ENCODE results near the gene POMC.
"Not testable (repeated sequence)": the region's sequence is repeated elsewhere in the genome, so short reads cannot be mapped to it uniquely, and the experiment has no call there.

The POMC gene

DNA sequence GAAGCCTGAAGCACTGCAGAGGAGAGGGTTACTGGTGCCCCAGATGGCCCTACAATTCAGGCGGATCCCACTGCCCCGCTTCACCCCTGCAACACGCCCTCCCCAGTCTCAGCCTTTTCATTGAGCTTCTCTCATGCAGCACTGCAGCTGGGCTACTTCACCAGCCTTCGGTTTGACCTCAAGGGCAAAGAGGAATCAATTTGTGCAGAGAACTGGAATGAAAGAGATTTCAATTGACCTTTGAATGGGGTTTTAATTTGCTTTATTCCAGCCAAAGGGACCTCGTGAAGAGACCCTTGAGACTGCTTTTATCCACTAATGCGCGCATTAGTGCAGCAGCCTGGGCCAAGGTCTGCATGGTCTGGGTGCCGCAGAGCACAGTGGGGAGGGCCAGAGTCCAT lies 8.8 kb upstream of the POMC start:
- in situ Hi-C loops (cut with MboI; ENCODE audit: low sequenced_read_pairs), result no loop called here

GRCh38 chr2:25176541-25177181 lies 8.3 kb upstream of the POMC start:
- in situ Hi-C loops (cut with MboI; ENCODE audit: low sequenced_read_pairs), result no loop called here

DNA sequence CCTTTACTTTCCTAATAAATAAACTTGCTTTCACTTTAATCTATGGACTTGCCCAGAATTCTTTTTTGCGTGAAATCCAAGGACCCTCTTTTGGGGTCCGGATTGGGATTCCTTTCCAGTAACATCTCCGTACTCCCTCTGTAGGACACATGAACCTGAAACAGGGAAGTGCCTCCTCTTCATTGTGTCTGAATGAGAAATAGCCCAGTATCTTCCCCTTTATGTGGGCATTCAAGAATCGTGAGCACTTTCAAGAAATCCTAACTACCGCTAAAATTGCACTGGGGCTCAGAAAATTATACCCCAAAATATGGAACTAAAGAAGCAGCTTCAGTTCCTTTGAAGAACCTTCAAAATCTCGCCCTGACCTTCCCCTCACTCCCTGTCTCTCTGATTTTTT lies 7.8 kb upstream of the POMC start:
- in situ Hi-C loops (cut with MboI; ENCODE audit: low sequenced_read_pairs), result no loop called here

- in situ Hi-C loops (cut with MboI; ENCODE audit: low sequenced_read_pairs), result no loop called here
Observed at GRCh38 chr2:25174192-25174861, 5.9 kb upstream of the POMC start.

DNA sequence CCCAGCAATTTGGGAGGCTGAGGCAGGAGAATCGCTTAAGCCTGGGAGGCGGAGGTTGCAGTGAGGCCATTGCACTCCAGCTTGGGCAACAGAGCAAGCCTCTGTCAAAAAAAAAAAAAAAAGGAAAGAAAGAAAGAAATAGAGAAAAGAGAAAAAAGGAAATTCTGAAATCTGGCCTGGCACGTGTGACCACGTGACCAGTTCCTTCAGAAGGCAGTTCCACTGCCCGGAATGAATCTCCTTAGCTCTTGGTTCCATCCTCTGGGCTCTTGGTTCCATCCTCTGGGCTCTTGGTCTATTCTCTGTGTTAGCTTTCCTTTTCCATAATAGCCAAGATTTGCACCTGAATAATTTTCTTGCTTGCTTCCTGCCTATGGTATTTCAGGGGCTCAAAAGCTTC lies 5.3 kb upstream of the POMC start:
- in situ Hi-C loops (cut with MboI; ENCODE audit: low sequenced_read_pairs), result no loop called here

DNA sequence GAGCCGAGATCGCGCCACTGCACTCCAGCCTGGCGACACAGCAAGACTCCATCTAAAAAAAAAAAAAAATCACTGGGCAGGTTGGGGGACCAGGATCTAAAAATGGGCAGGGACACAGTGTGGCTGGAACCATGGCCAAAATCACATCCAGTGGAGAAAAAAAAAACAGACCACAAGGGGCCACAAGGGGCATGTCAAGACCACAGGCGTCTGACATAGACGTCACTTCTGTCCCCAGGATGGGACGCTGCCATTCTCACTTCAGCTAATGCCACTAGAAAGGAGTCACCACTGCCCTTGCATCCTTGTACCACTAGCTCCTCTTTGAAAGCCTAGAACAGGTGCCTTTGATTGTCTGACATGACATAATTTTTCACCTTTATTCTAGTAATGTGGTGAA lies 2.5 kb upstream of the POMC start:
- in situ Hi-C loops (cut with MboI; ENCODE audit: low sequenced_read_pairs), result no loop called here

DNA sequence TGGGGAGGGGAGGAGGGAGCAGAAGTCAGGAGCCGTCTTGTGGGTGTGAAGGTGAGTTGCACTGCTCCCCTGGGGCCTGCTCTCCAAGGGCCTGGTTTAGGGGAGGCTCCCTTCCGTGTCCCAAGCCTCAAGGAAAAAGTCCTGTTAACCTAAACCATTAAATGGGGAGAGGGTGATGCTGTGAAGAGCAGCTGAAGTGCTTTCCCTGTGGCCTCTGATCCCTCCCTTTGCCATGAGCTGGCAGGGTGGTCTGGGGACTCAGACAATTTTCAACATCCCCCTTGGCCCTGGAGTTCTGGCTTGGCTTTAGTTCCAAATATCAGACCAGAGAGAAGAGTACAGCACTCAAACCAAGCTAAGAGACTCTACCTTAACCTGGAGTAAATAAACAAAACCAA lies 692 bp upstream of the POMC start:
- in situ Hi-C loops (cut with MboI; ENCODE audit: low sequenced_read_pairs), result no loop called here

- in situ Hi-C loops (cut with MboI; ENCODE audit: low sequenced_read_pairs), result no loop called here
Observed at GRCh38 chr2:25165992-25166875, 2.1 kb downstream of the POMC start.

- in situ Hi-C loops (cut with MboI; ENCODE audit: low sequenced_read_pairs), result no loop called here
Observed at GRCh38 chr2:25164561-25164960, 3.8 kb downstream of the POMC start.

DNA sequence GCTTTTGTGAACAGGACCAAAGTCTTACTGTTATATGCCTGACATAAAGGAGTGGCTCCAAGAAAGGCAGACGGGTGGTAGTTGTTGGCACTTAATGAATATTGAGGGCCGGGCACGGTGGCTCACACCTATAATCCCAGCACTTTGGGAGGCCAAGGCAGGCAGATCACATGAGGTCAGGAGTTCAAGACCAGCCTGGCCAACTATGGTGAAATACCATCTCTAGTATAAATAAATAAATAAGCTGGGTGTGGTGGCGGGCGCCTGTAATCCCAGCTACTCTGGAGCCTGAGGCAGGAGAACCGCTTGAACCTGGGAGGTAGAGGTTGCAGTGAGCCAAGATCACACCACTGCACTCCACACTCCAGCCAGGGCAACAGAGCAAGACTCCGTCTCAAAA lies 6.3 kb downstream of the POMC start:
- in situ Hi-C loops (cut with MboI; ENCODE audit: low sequenced_read_pairs), result not testable (repeated sequence)

- in situ Hi-C loops (cut with MboI; ENCODE audit: low sequenced_read_pairs), result no loop called here
Observed at GRCh38 chr2:25161055-25161781, 7.2 kb downstream of the POMC start.

DNA sequence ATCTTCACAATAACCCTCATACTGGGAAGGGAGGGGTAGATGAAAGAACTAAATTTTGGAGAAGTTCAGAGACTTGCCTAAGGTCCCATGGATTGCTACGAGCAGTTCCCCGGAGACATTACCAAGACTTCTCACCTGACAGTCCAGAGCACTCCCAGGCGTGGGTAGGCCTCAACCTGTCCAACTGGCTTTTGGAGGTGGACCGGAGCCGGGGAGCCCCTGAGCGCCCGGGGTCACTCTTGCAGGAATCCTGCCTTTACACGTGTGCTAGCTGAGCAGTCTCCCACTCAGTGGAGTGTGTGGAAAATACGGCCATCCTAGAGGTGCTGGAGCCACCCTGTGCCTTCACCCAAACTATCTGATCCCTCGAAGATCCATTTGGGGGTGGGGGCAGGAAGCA lies 8.0 kb downstream of the POMC start:
- in situ Hi-C loops (cut with MboI; ENCODE audit: low sequenced_read_pairs), result no loop called here

DNA sequence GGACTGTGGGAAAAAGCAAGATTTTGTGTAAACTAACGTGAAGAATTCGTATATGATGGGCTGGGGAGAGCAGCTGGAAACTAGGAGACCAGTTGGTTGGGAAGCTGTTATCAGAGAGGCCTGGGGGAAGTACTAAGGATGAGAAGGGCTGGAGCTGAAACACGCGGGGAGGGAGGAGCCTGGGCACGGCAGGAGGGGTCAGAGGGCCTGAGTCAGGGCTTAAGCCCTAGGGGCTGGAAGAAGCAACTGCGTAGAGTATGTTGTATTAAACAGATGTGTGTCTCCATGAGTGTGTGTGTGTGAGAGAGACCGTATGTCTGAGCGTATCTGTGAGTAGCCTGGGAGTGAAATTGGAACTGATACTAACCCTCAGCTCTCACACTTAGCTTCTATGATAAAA lies 8.4 kb downstream of the POMC start:
- in situ Hi-C loops (cut with MboI; ENCODE audit: low sequenced_read_pairs), result no loop called here

DNA sequence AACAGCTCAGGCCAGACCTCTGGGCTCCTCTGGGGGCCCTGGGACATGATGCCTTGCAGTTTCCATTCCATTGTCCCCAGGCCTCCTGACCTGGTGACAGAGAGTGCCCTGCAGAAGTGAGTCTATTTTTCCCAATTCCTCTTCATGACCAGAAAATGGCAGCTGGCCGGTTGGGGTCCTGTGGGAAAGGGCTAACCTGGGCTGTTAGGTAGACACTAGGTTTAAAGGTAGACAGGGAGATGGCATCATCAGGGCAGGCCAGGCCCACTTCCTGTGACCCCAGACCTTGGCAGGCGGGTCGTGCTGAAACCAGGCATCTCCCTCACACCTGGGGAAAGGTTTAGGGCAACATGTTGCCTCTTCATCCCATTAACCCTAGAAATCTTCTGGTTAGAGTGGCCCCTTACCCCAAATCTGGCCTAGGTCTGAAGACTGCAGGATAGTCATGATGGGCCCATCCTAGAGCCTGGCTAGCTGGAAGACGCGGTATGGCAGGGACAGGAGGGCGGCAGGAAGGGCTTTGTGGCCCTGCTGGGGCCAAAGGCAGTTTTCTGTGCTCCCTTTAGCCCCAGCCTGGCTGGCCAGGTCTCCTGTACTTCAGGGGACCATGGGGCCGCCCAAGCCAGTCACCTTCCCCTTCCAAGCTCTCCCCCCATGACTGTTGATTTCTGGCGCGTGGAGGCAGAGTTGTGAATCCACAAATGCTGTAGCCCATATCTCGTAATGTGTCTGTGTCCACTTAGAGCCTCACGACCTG lies 10.1 kb downstream of the POMC start:
- in situ Hi-C loops (cut with MboI; ENCODE audit: low sequenced_read_pairs), result no loop called here

DNA sequence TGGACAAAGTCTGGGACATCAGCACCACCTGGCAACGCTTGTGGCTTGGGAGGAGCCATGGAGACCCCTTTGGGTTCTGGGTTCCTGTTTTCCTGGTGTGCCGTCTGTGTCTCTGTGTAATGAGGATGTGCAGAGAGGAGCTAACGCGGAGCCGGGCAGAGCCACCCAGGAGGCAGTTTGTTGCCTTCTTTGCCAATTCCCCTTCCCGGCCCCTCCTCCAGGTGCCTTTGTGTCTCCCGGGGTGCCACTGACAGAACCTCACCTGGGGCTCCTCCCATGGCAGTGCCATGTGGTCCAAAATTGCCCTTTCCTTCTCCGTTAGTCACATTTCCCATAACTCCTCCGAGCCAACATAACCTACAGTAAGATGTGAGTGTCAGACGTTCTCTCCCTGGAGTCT lies 13.0 kb downstream of the POMC start:
- in situ Hi-C loops (cut with MboI; ENCODE audit: low sequenced_read_pairs), result no loop called here

DNA sequence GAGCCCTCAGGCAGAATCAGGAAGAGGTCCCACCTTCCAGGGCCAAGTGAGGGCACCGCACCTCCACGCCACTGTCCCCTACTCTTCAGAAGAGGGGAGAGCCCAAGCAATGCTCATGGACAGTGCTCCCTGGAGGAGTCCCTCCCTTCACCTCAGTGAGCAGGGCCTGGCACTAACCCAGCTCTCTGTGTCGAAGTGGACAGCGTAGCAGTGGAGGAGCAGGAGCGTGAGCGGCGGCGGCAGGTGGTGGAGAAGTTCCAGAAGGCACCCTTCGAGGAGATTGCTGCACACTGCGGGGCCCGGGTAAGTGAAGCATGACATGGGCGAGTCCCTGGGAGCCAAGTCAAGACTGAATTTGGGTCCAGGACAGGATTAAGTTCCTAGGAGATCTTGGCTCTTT lies 16.7 kb downstream of the POMC start:
- in situ Hi-C loops (cut with MboI; ENCODE audit: low sequenced_read_pairs), result no loop called here

DNA sequence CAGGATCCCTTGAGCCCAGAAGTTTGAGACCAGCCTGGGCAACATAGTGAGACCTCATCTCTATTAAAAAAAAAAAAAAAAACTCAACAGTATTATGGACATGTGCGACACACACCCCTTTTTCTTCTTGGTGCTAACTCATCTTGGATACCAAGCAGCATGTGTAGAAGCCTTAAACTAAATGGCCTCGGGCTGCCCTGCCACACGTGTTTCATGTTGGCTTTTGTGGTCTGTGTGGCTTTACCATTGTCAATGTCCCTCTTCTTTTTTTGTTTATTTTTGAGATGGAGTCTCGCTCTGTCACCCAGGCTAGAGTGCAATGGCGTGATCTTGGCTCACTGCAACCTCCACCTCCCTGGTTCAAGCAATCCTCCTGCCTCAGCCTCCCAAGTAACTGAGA lies 17.4 kb downstream of the POMC start:
- in situ Hi-C loops (cut with MboI; ENCODE audit: low sequenced_read_pairs), result not testable (repeated sequence)

- in situ Hi-C loops (cut with MboI; ENCODE audit: low sequenced_read_pairs), result no loop called here
Observed at GRCh38 chr2:25149646-25150045, 18.7 kb downstream of the POMC start.

- in situ Hi-C loops (cut with MboI; ENCODE audit: low sequenced_read_pairs), result no loop called here
Observed at GRCh38 chr2:25146896-25147295, 21.5 kb downstream of the POMC start.

GRCh38 chr2:25145803-25146202 lies 22.6 kb downstream of the POMC start:
- in situ Hi-C loops (cut with MboI; ENCODE audit: low sequenced_read_pairs), result no loop called here

- in situ Hi-C loops (cut with MboI; ENCODE audit: low sequenced_read_pairs), result no loop called here
Observed at GRCh38 chr2:25141120-25141519, 27.3 kb downstream of the POMC start.
